Measurements from ENCODE around the gene CAPS. TPM values are rescaled to one million over a fixed set of nuclear protein-coding genes. Genes with fewer than 3 reads are reported as not detected.
"Not testable (repeated sequence)": the region's sequence is repeated elsewhere in the genome, so short reads cannot be mapped to it uniquely, and the experiment has no call there.

CAPS gene
- polyA plus RNA-seq, 2 of the 4 experiments (the other 2 are of a cell fraction) = 1.4 to 1.7 TPM

DNA sequence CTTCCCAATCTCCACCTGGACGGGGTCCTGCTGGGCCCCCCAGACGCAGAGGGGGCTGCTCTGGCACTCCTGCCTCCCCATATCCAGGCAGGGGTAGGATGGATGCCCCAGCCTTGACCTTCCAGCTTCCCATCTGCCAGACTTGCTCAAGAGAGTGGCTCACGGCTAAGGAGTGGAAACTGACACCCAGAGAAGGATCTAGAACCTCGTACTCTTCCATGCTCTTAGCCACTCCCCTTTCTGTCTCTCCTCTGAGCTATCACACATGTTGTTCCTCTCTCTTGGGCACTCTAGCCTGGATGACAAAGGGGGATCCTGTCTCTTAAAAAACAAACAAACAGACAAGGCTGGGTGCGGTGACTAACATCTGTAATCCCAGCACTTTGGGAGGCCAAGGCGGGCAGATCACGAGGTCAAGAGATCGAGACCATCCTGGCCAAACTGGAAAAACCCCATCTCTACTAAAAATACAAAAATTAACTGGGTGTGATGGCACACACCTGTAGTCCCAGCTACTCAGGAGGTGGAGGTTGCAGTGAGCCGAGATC lies 31.6 kb upstream of the CAPS start:
- peak overlapping the region; percentile 53 to 71; a peak in 4 of 6 replicates for H3K27ac ChIP-seq
- CTCF ChIA-PET = interaction anchor here (0.7 to 0.9 kb wide), 2 partner anchors 89 to 109 kb away, joined by 3 to 4 read pairs; no protein-coding TSS in a partner anchor
- POLR2A ChIA-PET = interaction anchor here (1.1 kb wide), 1 partner anchor 54 kb away, joined by 3 read pairs; no protein-coding TSS in a partner anchor
- DNase-seq (ENCODE audit: low read depth in 1 of 2, low spot score in 1 of 2) (no peak), FAIRE-seq (no peak), ATAC-seq (no peak)
- H3K4me2 ChIP-seq = no peak overlapping the region
- no peak overlapping the region for H3K4me3 ChIP-seq
- peaks cover 38% of the 10 kb centered on the region for H3K4me1 ChIP-seq
- no peak for TF ChIP-seq RNF2 (IDR thresholded peaks at IDR 0.05; ENCODE audit: borderline replicate concordance, low read depth)
- WGBS (ENCODE audit: missing lambda C conversion rate) = 58% methylated on average over 8 of the region's 9 CpGs
- H3K9me3 ChIP-seq = no peaks in the 10 kb centered on the region

DNA sequence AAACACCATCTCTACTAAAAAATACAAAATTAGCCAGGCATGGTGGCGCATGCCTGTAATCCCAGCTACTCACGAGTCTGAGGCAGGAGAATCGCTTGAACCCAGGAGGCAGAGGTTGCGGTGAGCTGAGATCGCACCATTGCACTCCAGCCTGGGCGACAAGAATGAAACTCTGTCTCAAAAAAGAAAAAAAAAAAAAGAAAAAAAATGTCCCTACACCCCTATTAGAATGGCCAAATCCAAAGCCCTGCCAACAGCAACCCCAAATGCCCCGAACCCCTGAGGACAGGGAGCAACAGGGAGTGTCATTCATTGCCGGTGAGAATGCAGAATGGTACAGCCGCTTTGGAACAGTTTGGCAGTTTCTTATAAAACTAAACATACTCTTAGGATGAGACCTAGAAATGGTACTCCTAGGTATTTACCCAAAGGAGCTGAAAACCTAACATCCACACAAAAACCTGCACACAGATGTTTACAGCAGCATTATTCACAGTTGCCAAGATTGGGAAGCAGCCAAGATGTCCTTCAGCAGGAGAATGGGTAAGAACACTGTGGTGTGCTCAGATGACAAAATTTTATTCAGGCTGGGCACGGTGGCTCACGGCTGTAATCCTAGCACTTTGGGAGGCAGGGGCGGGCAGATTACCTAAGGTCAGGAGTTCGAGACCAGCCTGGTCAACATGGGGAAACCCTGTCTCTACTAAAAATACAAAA lies 30.7 kb upstream of the CAPS start:
- 71% methylated on average over 13 of the region's 13 CpGs for WGBS (ENCODE audit: missing lambda C conversion rate)
- not testable (repeated sequence) for H3K4me3 ChIP-seq; DNase-seq (ENCODE audit: low read depth in 1 of 2, low spot score in 1 of 2); ATAC-seq; FAIRE-seq; H3K4me2 ChIP-seq; H3K9me3 ChIP-seq; H3K27ac ChIP-seq
- ChIA-PET POLR2A (interaction anchor here (1.1 kb wide), 1 partner anchor 55 kb away, joined by 3 read pairs; no protein-coding TSS in a partner anchor), CTCF (interaction anchor here (0.7 to 2.9 kb wide), 4 partner anchors 8 to 90 kb away, joined by 3 to 13 read pairs (median 4); no protein-coding TSS in a partner anchor)
- peaks cover 38% of the 10 kb centered on the region for H3K4me1 ChIP-seq

DNA sequence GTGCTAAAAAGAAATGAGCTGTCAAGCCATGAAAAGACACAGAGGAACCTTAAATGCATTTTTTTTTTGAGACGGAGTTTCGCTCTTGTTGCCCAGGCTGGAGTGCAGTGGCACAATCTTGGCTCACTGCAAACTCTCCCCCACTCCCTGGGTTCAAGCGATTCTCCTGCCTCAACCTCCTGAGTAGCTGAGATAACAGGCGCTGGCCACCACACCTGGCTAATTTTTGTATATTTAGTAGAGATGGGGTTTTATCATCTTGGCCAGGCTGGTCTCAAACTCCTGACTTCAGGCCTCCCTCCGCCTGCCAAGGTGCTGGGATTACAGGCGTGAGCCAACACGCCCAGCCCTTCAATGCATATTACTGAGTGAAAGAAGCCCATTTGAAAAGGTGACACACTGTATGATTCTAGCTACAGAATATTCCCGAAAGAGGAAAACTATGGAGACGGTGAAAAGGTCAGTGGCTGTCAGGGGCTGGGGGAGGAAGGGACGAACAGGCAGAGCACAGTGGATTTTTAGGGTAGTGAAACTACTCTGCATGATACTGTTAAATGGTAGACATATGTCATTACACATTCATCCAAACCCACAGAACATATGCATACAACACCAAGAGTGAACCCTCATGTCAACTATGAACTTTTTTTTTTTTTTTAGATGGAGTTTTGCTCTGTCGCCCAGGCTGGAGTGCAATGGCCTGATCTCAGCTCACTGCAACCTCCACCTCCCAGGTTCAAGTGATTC lies 29.8 kb upstream of the CAPS start:
- H3K27ac ChIP-seq; H3K4me3 ChIP-seq; FAIRE-seq; DNase-seq (ENCODE audit: low read depth in 1 of 2, low spot score in 1 of 2); POLR2A ChIA-PET; H3K4me2 ChIP-seq; H3K9me3 ChIP-seq; ATAC-seq: not testable (repeated sequence)
- H3K4me1 ChIP-seq = peaks cover 38% of the 10 kb centered on the region
- CTCF ChIA-PET = interaction anchor here (0.6 to 2.9 kb wide), 4 partner anchors 7 to 80 kb away, joined by 3 to 13 read pairs (median 4); no protein-coding TSS in a partner anchor
- 73% methylated on average over 11 of the region's 11 CpGs for WGBS (ENCODE audit: missing lambda C conversion rate)

DNA sequence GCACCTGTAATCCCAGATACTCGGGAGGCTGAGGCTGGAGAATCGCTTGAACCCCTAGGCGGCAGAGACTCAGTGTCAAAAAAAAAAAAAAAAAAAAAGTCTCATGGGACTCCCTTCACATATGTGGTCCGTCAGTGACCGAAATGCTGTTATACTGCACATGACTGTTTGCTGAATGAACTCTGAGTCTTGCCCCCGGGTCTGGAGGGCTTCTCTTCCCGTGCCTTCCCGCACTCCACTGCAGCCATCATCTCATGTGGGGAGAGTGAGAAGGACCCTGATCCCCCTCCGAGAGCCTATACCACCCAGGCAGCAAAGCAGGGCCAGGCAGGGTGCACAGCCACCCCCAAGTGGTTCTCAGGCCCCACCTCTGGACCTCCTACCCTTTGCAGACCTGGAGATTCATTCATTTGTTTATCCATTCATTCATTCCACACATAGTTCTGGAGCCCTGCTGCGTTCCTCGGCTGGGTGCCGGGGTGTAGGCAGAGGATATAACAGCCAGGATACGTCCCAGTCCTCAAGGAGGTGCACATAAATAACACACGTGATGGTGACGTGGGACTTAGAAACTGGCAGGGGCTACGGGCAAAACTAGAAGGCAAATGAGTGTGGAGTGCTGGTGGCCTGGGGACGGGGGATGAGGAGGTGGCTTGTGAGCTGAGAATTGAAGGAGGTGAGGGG lies 24.6 kb upstream of the CAPS start:
- Histone ChIP-seq H3K9me3 (no peaks in the 10 kb centered on the region), H3K4me1 (0 out of 3 replicates have a peak, but pooled peaks cover 3% of the 10 kb centered on the region), H3K4me3 (no peak overlapping the region), H3K4me2 (no peak overlapping the region), H3K27ac (0 out of 6 replicates have a peak overlapping the region, but pooled peaks of 1 of the 2 experiments have one; percentile 53)
- 59% methylated on average over 17 of the region's 17 CpGs for WGBS (ENCODE audit: missing lambda C conversion rate)
- CTCF ChIA-PET = interaction anchor here (1.2 to 5.5 kb wide), 3 partner anchors 82 to 86 kb away, joined by 3 to 56 read pairs (median 25); partner anchors contain the start of gene NRTN
- no peak for FAIRE-seq
- ATAC-seq = peak in 1 of 2 experiments; percentile 10; a peak in 1 of 6 replicates
- DNase-seq (ENCODE audit: low read depth in 1 of 2, low spot score in 1 of 2) = no peak
- no peak for TF ChIP-seq HEYL (CRISPR knock-in tag; IDR thresholded peaks at IDR 0.05)
- TF ChIP-seq HOXB13 (CRISPR knock-in tag; IDR thresholded peaks at IDR 0.05; ENCODE audit: low read depth) = no peak
- TF ChIP-seq BHLHE40 (IDR thresholded peaks at IDR 0.05; ENCODE audit: low read depth, low read length) = no peak
- TF ChIP-seq HDAC2 (IDR thresholded peaks at IDR 0.05) = no peak
- no peak for TF ChIP-seq ZFP36 (IDR thresholded peaks at IDR 0.05; ENCODE audit: borderline replicate concordance, partially characterized antibody)
- TF ChIP-seq HOXB5 (CRISPR knock-in tag; IDR thresholded peaks at IDR 0.05) = no peak
- no peak for TF ChIP-seq CHD2 (IDR thresholded peaks at IDR 0.05; ENCODE audit: low read length, partially characterized antibody)
- TF ChIP-seq RAD21 (conservative IDR thresholded peaks at IDR 0.05 in 1 of 2, IDR thresholded peaks at IDR 0.05 in 1 of 2) = no peak
- TF ChIP-seq, protein P1, sequence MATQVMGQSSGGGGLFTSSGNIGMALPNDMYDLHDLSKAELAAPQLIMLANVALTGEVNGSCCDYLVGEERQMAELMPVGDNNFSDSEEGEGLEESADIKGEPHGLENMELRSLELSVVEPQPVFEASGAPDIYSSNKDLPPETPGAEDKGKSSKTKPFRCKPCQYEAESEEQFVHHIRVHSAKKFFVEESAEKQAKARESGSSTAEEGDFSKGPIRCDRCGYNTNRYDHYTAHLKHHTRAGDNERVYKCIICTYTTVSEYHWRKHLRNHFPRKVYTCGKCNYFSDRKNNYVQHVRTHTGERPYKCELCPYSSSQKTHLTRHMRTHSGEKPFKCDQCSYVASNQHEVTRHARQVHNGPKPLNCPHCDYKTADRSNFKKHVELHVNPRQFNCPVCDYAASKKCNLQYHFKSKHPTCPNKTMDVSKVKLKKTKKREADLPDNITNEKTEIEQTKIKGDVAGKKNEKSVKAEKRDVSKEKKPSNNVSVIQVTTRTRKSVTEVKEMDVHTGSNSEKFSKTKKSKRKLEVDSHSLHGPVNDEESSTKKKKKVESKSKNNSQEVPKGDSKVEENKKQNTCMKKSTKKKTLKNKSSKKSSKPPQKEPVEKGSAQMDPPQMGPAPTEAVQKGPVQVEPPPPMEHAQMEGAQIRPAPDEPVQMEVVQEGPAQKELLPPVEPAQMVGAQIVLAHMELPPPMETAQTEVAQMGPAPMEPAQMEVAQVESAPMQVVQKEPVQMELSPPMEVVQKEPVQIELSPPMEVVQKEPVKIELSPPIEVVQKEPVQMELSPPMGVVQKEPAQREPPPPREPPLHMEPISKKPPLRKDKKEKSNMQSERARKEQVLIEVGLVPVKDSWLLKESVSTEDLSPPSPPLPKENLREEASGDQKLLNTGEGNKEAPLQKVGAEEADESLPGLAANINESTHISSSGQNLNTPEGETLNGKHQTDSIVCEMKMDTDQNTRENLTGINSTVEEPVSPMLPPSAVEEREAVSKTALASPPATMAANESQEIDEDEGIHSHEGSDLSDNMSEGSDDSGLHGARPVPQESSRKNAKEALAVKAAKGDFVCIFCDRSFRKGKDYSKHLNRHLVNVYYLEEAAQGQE (IDR thresholded peaks at IDR 0.05) = no peak
- TF ChIP-seq MYC (IDR thresholded peaks at IDR 0.05; ENCODE audit: borderline replicate concordance, low read length) = no peak
- POLR2A ChIA-PET = interaction anchor here (2.5 kb wide), 1 partner anchor 61 kb away, joined by 11 read pairs; no protein-coding TSS in a partner anchor
